ENCODE measurements around the gene BABAM2. TPM values are rescaled to one million over a fixed set of nuclear protein-coding genes. Genes with fewer than 3 reads are reported as not detected.

BABAM2 gene
- total RNA-seq, 3 donors from 2014 or later (not counting 1 experiment from before 2014, with no cell fraction given) = 54.6 to 66.1 (median 59.5) TPM

DNA sequence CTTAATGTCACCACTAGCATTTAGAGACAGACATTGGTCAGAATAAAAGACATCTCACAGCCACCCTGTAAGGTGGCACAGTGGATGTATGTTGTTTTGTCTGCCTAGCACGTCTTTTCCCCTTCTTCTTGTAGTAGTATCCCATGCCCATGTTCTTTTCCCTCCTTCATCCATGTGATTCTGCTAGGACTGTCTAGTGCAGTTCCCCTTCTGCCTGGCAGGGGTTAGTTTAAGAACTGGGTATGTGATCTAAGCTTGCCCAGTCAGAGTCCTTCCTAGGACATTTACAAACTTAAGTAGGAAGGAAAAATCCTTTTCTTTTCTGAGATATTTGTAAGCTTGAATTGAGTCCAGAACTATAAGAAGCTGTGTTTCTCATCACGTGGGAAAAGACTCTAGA, 172.3 kb downstream of the BABAM2 start:
- Mint-ChIP-seq H3K9me3 (no peaks in the 10 kb centered on the region), H3K36me3 (no peaks in the 10 kb centered on the region), H3K4me3 (no peak overlapping the region), H3K4me1 (peaks cover 0 to 6% of the 10 kb centered on the region in 2 donors), H3K27me3 (ENCODE audit: low read depth in 2 of 2) (no peaks in the 10 kb centered on the region), H3K27ac (no peak overlapping the region)
- TF ChIP-seq, protein P1, sequence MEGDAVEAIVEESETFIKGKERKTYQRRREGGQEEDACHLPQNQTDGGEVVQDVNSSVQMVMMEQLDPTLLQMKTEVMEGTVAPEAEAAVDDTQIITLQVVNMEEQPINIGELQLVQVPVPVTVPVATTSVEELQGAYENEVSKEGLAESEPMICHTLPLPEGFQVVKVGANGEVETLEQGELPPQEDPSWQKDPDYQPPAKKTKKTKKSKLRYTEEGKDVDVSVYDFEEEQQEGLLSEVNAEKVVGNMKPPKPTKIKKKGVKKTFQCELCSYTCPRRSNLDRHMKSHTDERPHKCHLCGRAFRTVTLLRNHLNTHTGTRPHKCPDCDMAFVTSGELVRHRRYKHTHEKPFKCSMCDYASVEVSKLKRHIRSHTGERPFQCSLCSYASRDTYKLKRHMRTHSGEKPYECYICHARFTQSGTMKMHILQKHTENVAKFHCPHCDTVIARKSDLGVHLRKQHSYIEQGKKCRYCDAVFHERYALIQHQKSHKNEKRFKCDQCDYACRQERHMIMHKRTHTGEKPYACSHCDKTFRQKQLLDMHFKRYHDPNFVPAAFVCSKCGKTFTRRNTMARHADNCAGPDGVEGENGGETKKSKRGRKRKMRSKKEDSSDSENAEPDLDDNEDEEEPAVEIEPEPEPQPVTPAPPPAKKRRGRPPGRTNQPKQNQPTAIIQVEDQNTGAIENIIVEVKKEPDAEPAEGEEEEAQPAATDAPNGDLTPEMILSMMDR (IDR thresholded peaks at IDR 0.05) = no peak
- intact Hi-C loops (cut with micrococcal nuclease) = no loop called here
- H3K27me3 ChIP-seq (ENCODE audit: control insufficient read depth, insufficient read depth, low read length) = no peaks in the 10 kb centered on the region
- WGBS (ENCODE audit: insufficient coverage) = 83% methylated on average over 1 of the region's 2 CpGs
- no peak for ATAC-seq
- no peak overlapping the region for H3K27ac ChIP-seq (ENCODE audit: low read length)
- no peaks in the 10 kb centered on the region for H3K9me3 ChIP-seq (ENCODE audit: control insufficient read depth, insufficient read depth, low read length)
- H3K4me3 ChIP-seq (ENCODE audit: low read length) = no peak overlapping the region
- H3K36me3 ChIP-seq (ENCODE audit: control insufficient read depth, insufficient read depth, low read length) = no peaks in the 10 kb centered on the region
- no peaks in the 10 kb centered on the region for H3K4me1 ChIP-seq (ENCODE audit: control insufficient read depth, insufficient read depth, low read length)
- no peak for DNase-seq

GRCh38 chr2:28063492-28063962, 173.0 kb downstream of the BABAM2 start:
- TF ChIP-seq, protein P1 (IDR thresholded peaks at IDR 0.05) = no peak
- no peaks in the 10 kb centered on the region for H3K36me3 ChIP-seq (ENCODE audit: control insufficient read depth, insufficient read depth, low read length)
- H3K27me3 ChIP-seq (ENCODE audit: control insufficient read depth, insufficient read depth, low read length) = no peaks in the 10 kb centered on the region
- H3K27ac ChIP-seq (ENCODE audit: low read length) = no peak overlapping the region
- DNase-seq (no peak), ATAC-seq (no peak)
- Mint-ChIP-seq H3K9me3 (no peaks in the 10 kb centered on the region), H3K36me3 (no peaks in the 10 kb centered on the region), H3K4me3 (no peak overlapping the region), H3K27ac (no peak overlapping the region), H3K4me1 (peaks cover 0 to 6% of the 10 kb centered on the region in 2 donors), H3K27me3 (ENCODE audit: low read depth in 2 of 2) (no peaks in the 10 kb centered on the region)
- intact Hi-C loops (cut with micrococcal nuclease) = no loop called here
- H3K4me3 ChIP-seq (ENCODE audit: low read length) = no peak overlapping the region
- no peaks in the 10 kb centered on the region for H3K4me1 ChIP-seq (ENCODE audit: control insufficient read depth, insufficient read depth, low read length)
- H3K9me3 ChIP-seq (ENCODE audit: control insufficient read depth, insufficient read depth, low read length) = no peaks in the 10 kb centered on the region

- Histone ChIP-seq H3K4me3 (ENCODE audit: low read length) (no peak overlapping the region), H3K9me3 (ENCODE audit: control insufficient read depth, insufficient read depth, low read length) (no peaks in the 10 kb centered on the region), H3K36me3 (ENCODE audit: control insufficient read depth, insufficient read depth, low read length) (no peaks in the 10 kb centered on the region), H3K27me3 (ENCODE audit: control insufficient read depth, insufficient read depth, low read length) (no peaks in the 10 kb centered on the region), H3K4me1 (ENCODE audit: control insufficient read depth, insufficient read depth, low read length) (no peaks in the 10 kb centered on the region), H3K27ac (ENCODE audit: low read length) (no peak overlapping the region)
- H3K4me1 Mint-ChIP-seq = peaks cover 0 to 10% of the 10 kb centered on the region in 2 donors
- no peaks in the 10 kb centered on the region for H3K36me3 Mint-ChIP-seq
- WGBS (ENCODE audit: insufficient coverage) = no CpG with 5 or more reads among the region's 1 CpG
- H3K9me3 Mint-ChIP-seq = no peaks in the 10 kb centered on the region
- ATAC-seq = no peak
- no peak overlapping the region for H3K4me3 Mint-ChIP-seq
- no peak for DNase-seq
- H3K27me3 Mint-ChIP-seq (ENCODE audit: low read depth in 2 of 2) = no peaks in the 10 kb centered on the region
- TF ChIP-seq, protein P1 (IDR thresholded peaks at IDR 0.05) = no peak
- intact Hi-C loops (cut with micrococcal nuclease) = no loop called here
- no peak overlapping the region for H3K27ac Mint-ChIP-seq
Observed at GRCh38 chr2:28067602-28068001, 177.1 kb downstream of the BABAM2 start.

- intact Hi-C loops (cut with micrococcal nuclease) = no loop called here
- Mint-ChIP-seq H3K27ac (no peak overlapping the region), H3K27me3 (ENCODE audit: low read depth in 2 of 2) (no peaks in the 10 kb centered on the region), H3K4me1 (peaks cover 0 to 10% of the 10 kb centered on the region in 2 donors), H3K4me3 (no peak overlapping the region), H3K36me3 (no peaks in the 10 kb centered on the region), H3K9me3 (no peaks in the 10 kb centered on the region)
- DNase-seq (no peak), ATAC-seq (no peak)
- Histone ChIP-seq H3K4me3 (ENCODE audit: low read length) (no peak overlapping the region), H3K27me3 (ENCODE audit: control insufficient read depth, insufficient read depth, low read length) (no peaks in the 10 kb centered on the region), H3K36me3 (ENCODE audit: control insufficient read depth, insufficient read depth, low read length) (no peaks in the 10 kb centered on the region), H3K4me1 (ENCODE audit: control insufficient read depth, insufficient read depth, low read length) (no peaks in the 10 kb centered on the region), H3K9me3 (ENCODE audit: control insufficient read depth, insufficient read depth, low read length) (no peaks in the 10 kb centered on the region), H3K27ac (ENCODE audit: low read length) (no peak overlapping the region)
- TF ChIP-seq, protein P1 (IDR thresholded peaks at IDR 0.05) = no peak
- WGBS (ENCODE audit: insufficient coverage) = 83% methylated on average over 1 of the region's 2 CpGs
Observed at GRCh38 chr2:28068088-28068487, 177.6 kb downstream of the BABAM2 start.
